ENCODE data around the gene CDYL.

CDYL gene

DNA sequence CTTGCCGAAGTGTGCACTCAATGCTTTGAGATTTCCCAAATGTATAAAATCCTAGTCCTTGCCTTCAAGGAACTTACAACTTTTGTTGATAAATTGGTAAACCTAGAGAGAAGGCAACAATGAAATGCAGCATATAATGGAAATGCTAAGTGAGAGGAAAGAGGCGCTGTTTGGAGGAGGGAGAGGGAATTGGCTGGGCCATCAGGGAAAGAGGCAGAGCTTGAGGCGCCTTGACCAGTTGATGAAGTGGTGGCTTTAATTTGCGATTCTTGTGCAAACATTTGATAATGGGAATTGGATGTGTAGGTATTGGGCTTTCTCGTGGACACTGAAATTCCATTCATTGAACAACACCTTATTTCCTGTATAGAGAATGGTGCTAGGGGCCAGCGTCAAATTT, 1.9 kb upstream of the CDYL start:
- DNase-seq (ENCODE audit: low read depth in 1 of 2, low spot score in 1 of 2) = no peak

GRCh38 chr6:4774715-4775493, 1.3 kb upstream of the CDYL start:
- no peak for DNase-seq (ENCODE audit: low read depth in 1 of 2, low spot score in 1 of 2)

- peak; percentile 25 to 67 for DNase-seq (ENCODE audit: low read depth in 1 of 2, low spot score in 1 of 2)
Observed at GRCh38 chr6:4775494-4776130, 592 bp upstream of the CDYL start.

DNA sequence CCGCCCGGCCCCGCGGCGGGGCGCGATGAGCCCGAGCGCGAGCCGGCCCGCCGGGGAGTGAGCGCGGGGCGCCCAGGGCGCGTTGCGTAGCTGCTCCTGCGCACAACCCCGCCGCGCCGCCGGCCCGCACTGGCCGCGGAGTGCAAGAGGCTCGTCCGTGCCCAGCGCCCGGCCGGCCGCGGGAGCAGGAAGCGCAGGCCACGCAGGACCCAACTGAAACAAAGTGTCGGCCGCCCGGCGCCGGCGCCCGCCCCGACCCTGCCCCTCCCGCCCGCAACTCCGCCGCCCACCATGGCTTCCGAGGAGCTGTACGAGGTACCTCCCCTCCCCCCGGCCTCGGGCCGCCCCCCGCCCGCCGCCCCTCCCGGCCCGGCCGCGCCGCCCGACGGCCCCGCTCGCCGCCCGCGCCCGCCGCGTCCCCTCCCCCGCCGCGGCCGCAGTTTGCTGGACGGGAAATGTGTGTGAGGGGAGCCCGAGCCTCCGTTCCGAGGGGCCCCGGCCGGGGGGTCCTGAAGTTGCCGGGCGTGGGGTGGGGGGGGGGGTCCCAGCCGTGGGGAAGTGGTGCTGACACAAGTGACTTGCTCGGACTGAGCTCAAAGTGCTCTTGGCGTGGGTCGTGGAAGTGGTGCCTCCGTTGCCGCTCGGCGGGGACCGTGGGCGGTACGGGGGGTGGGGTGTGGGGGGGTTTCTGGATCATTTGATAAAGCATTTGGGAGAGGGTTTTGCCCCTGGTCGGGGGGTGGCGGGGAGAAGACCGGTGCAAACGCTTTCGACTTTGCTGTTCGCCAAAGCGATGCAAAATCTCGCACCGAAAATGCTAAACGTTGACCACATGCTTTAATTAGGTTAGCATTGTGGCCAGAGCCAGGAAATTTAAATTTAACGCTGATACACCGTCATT, 539 bp downstream of the CDYL start:
- DNase-seq (ENCODE audit: low read depth in 1 of 2, low spot score in 1 of 2) = peak in 1 of 2 donors; percentile 9

- no peak for DNase-seq (ENCODE audit: low read depth in 1 of 2, low spot score in 1 of 2)
Observed at GRCh38 chr6:4777394-4777935, 1.3 kb downstream of the CDYL start.

- DNase-seq (ENCODE audit: low read depth in 1 of 2, low spot score in 1 of 2) = no peak
Observed at GRCh38 chr6:4778086-4778485, 1.9 kb downstream of the CDYL start.

GRCh38 chr6:4780360-4780812, 4.2 kb downstream of the CDYL start:
- DNase-seq (ENCODE audit: low read depth in 1 of 2, low spot score in 1 of 2) = no peak

DNA sequence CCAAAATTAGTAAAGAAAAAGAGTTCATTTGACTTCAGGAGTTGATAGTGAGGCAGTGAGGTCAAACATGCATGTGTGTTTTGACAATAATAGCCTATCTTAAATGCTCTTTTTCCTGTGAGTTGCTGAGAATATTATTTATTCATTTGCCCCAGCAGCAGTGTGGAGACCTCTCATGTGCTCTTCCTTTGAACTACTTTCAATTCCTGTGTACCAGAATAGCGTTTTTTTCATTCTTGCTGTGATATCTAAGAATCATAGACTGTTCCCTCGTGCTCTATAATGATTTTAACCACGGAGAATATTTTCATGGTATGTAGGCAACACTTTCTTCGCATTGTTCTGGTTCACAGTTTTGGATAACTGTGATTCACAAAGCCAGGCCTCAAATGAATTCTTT, 5.2 kb downstream of the CDYL start:
- no peak for DNase-seq (ENCODE audit: low read depth in 1 of 2, low spot score in 1 of 2)

DNA sequence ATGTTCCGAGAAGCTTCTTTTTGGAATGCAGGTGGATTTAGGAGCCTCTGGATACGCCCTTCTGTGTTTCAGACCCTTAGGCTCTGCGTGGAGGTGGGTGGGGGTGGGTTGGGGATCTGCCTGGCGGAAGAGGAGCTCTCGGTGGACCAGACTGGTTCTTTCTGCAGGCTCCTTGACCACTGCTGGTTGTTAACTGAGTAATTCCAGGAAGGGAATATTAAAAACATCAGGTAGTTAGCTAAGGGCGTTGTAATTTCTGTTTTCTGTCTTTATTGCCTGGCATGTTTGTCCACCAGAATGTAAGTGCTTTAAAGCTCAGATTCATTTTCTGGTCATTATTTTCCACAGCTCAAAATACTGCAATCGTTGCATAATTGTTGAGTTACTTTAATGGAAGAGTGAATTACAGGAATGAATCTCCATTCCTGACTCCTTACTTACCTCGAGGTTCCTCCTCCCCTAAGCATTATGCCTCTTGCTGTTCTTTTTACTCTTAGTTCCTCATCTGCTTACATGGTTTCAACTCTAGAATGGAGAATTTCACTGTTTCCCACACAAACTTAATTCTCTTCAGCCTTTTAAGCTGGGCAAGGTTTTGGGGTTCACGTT, 5.9 kb downstream of the CDYL start:
- DNase-seq (ENCODE audit: low read depth in 1 of 2, low spot score in 1 of 2) = no peak

DNA sequence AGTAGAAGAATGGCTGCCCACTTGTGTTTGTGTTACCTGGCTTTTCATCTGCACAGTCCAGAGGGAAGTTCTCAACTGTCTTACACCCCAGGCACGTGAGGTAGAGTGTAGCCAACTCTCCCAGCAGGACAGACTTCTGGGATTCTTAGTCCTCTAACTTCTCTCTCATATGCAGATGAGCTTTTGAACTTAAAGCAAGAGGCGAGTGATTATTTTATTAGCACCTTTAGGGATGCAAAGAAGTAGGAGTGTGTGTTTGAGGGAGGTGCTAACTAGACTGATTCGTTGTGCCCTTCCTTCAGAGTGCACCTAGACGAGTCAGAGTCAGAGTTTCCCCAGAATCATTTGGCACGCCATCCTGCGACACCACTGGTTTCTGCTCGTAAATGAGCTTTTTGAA, 10.8 kb downstream of the CDYL start:
- DNase-seq (ENCODE audit: low read depth in 1 of 2, low spot score in 1 of 2) = no peak

DNA sequence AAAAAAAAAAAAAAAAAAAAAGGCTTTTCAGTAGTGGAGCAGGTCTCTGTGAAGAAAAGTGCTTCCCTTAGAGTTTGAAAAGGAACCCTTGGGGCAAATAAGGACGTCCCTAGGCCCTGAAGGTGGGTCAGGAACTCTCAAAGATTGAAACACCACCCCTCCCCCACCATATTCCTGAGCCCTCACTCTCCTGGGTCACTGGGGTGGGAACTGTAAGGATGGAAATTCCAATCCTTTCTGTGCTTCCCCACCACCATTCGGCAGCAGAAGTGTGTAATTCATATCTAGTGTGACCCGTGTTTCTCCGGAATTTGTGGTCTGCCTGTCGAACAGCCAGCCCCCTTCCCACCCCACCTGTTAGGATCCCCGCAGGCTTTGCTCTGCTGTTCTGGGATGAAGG, 12.3 kb downstream of the CDYL start:
- DNase-seq (ENCODE audit: low read depth in 1 of 2, low spot score in 1 of 2) = no peak

DNA sequence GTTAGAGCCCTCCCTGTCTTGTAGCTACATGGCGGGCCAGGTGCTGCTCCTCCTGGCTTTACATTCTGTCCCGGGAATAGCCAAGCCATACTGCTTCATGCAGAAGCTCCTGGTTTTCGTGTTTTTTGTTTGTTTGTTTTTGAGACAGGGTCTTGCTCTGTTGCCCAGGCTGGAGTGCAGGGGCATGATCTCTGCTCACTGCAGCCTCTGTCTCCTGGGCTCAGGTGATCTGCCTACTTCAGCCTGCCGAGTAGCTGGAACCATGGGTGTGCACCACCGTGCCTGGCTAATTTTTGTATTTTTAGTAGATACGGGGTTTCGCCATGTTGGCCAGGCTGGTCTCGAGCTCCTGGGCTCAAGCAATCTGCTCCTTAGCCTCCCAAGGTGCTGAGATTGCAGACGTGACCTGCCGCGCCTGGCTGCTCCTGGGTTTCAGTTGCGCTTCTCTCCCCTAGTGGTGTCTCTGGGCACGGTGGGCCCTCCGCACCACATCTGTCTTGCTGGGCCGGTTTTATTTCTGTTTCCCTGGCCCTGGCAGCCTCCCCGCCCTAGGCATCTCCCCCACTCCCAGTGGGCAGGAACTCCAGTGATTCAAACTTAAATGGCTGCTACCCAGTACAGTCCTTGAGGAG, 12.9 kb downstream of the CDYL start:
- no peak for DNase-seq (ENCODE audit: low read depth in 1 of 2, low spot score in 1 of 2)

DNA sequence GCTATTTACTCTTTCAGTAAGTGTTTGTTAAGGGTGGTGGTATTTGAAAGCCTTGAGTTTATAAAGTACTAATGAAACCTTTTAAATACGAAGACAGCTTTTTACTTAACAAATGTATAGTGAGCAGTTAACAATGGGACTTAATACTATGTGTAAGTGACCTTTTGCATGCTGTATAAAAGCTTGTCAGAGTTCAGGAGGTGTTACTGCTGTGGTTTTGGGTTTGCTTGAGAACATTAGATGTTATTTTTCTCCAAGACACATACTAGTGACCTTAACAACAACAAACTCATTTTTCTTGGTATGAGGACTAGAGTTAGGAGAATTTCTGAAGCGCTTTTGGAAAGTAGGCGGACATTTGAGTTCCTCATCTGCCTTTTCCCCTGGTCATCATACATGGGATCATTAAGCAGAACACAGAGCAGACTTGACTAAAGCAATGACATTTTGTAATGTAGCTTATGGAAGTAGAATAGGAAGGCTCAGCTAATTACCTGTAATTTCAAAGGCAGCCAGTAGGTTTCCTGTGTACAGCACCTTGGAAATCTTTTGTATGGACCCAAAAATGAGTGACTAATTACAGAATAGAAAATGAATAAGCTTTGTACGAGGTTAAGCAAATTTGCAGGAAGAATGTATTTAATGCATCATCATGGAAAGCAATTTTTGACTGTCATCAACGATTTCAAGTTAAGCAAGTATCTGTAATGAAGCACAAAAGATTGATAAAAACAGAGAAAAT, 14.1 kb downstream of the CDYL start:
- DNase-seq (ENCODE audit: low read depth in 1 of 2, low spot score in 1 of 2) = no peak

DNA sequence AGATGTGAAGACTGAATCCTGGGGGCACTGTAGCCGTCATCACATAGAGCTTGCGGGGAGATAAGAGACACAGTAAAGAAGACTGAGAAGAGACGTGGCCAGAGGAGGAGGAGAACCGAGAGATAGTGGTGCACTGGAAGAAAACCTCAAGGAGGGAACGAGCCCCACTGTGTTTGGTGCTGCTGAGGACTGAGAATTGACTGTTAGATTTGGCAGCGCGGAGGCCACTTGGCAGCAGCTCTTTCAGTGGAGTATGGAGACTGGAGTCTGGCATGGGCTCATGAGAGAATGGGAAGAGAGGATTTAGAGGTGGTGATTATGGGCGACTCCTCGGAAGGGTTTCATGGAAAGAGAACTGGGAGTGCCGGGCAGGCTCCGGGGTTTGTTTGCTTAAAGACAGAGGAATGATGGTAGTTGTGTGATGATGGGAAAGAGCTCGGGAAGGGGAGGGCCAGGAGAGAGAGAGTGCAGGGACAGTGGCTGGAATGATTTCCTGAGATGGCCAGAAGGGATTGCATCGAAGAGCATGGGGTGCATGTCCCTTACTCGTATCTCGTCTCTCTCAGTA, 18.0 kb downstream of the CDYL start:
- no peak for DNase-seq (ENCODE audit: low read depth in 1 of 2, low spot score in 1 of 2)

DNA sequence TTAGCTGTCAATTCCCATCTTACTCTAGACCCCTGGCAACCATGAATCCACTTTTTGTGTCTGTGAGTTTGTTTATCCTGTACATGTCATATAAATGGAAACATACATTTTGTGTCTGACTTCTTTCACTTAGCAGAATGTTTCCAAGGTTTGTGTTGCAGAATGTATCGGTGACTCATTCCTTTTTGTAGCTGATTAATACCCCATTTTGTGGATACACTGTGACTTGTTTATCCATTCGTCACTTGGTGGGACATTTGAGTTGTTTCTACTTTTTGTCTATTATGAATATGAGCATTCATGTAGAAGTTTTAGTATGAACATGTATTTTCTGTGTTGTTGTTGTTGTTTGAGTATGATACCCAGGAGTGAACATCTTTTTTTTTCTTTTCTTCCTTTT, 21.4 kb downstream of the CDYL start:
- DNase-seq (ENCODE audit: low read depth in 1 of 2, low spot score in 1 of 2) = no peak

GRCh38 chr6:4799912-4800311, 23.7 kb downstream of the CDYL start:
- no peak for DNase-seq (ENCODE audit: low read depth in 1 of 2, low spot score in 1 of 2)

- no peak for DNase-seq (ENCODE audit: low read depth in 1 of 2, low spot score in 1 of 2)
Observed at GRCh38 chr6:4800662-4801061, 24.5 kb downstream of the CDYL start.

- no peak for DNase-seq (ENCODE audit: low read depth in 1 of 2, low spot score in 1 of 2)
Observed at GRCh38 chr6:4801491-4802110, 25.4 kb downstream of the CDYL start.

GRCh38 chr6:4802312-4802935, 26.2 kb downstream of the CDYL start:
- no peak for DNase-seq (ENCODE audit: low read depth in 1 of 2, low spot score in 1 of 2)

Data from activated CD4-positive, alpha-beta T cell treated with anti-CD3 and anti-CD28 coated beads, Interleukin-2, amount 50 U/mL, for 24 hours (primary cell).